GM23248 (cell line): ENCODE results near the gene CALML3. TPM values are rescaled to one million over a fixed set of nuclear protein-coding genes. Genes with fewer than 3 reads are reported as not detected.

Experiments
- DNase-seq: peaks from one replicate; pipeline ENCODE4 v3.0.0-alpha.2; 2015
- H2AFZ ChIP-seq: fragments of 200-600 bp; sonication (generic); 2 replicates; pipeline ENCODE4 v1.6.1; 2016; ENCODE audit warnings: antibody characterized with exemption
- H3F3A ChIP-seq: fragments of 200-600 bp; sonication (generic); 2 replicates; pipeline ENCODE4 v1.6.1; 2016; ENCODE audit warnings: mild to moderate bottlenecking, antibody characterized with exemption, mixed run types; ENCODE audit not compliant: insufficient read depth
- H3K27ac ChIP-seq: fragments of 200-600 bp; sonication (generic); 2 replicates; pipeline ENCODE4 v1.5.1; 2016; ENCODE audit warnings: mild to moderate bottlenecking
- H3K27me3 ChIP-seq: fragments of 200-600 bp; sonication (generic); replicated peaks from 2 replicates; pipeline ENCODE4 v1.6.1; 2016; ENCODE audit warnings: mild to moderate bottlenecking; ENCODE audit not compliant: insufficient read depth
- H3K36me3 ChIP-seq: fragments of 200-600 bp; sonication (generic); 2 replicates; pipeline ENCODE4 v1.6.1; 2016; ENCODE audit warnings: low read depth, mild to moderate bottlenecking
- H3K4me1 ChIP-seq: fragments of 200-600 bp; sonication (generic); 2 replicates; pipeline ENCODE4 v1.6.1; 2016; ENCODE audit warnings: mild to moderate bottlenecking; ENCODE audit not compliant: insufficient read depth
- H3K4me2 ChIP-seq: fragments of 200-600 bp; sonication (generic); one replicate; pipeline ENCODE4 v1.6.1; 2016; ENCODE audit warnings: mild to moderate bottlenecking; ENCODE audit not compliant: unreplicated experiment
- H3K4me3 ChIP-seq: fragments of 200-600 bp; sonication (generic); 2 replicates; pipeline ENCODE4 v1.5.1; 2016; ENCODE audit warnings: mild to moderate bottlenecking
- H3K79me2 ChIP-seq: fragments of 200-600 bp; sonication (generic); 2 replicates; pipeline ENCODE4 v1.6.1; 2016; ENCODE audit warnings: mild to moderate bottlenecking; ENCODE audit not compliant: insufficient read depth
- H3K9ac ChIP-seq: fragments of 200-600 bp; sonication (generic); 2 replicates; pipeline ENCODE4 v1.6.1; 2016; ENCODE audit warnings: mild to moderate bottlenecking
- H3K9me2 ChIP-seq: fragments of 200-600 bp; sonication (generic); 2 replicates; pipeline ENCODE4 v1.6.1; 2016; ENCODE audit warnings: mixed run types, mild to moderate bottlenecking, moderate library complexity; ENCODE audit not compliant: insufficient read depth
- H3K9me3 ChIP-seq: fragments of 200-600 bp; sonication (generic); one replicate; pipeline ENCODE4 v1.6.1; 2017; ENCODE audit warnings: low read depth
- H4K20me1 ChIP-seq: fragments of 200-600 bp; sonication (generic); 2 replicates; pipeline ENCODE4 v1.6.0; 2016; ENCODE audit not compliant: insufficient read depth
- EZH2 ChIP-seq: fragments of 200-600 bp; sonication (generic); IDR thresholded peaks from 2 replicates; pipeline ENCODE4 v1.6.1; 2018; ENCODE audit warnings: antibody characterized with exemption, mild to moderate bottlenecking; ENCODE audit not compliant: insufficient read depth, poor library complexity, severe bottlenecking
- EZH2phosphoT487 ChIP-seq: fragments of 200-600 bp; sonication (generic); IDR thresholded peaks from 2 replicates; pipeline ENCODE4 v1.6.1; 2018; ENCODE audit warnings: antibody characterized with exemption, moderate library complexity, mild to moderate bottlenecking, low read depth; ENCODE audit not compliant: insufficient read depth
- WGBS, 2 experiments: methylation state at CpG; one replicate each; pipeline ENCODE4 v1.1.6; 2015 to 2017; ENCODE audit warnings: low lambda C conversion rate in 2 of 2, low coverage in 1 of 2; ENCODE audit errors: missing lambda C conversion rate in 2 of 2; 5-methylcytosine and 5-hydroxymethylcytosine counted together
- in situ Hi-C: fragments of 300-500 bp; cut with MboI; formaldehyde crosslinking; loops from 2 replicates; pipeline ENCODE4 v1.15.0; 2020
- polyA plus RNA-seq: library from polyadenylated mRNA; unstranded; fragments of >200 nt; fragmentation: Nextera tagmentation; extraction: Ambion mirVana; gene quantifications from 2 replicates; pipeline ENCODE4 v1.2.1, GENCODE V29; 2016
- total RNA-seq: library from RNA; depleted of rRNA; stranded (reverse); fragments of >200 nt; shearing (Covaris generic); gene quantifications from 2 replicates; pipeline ENCODE4 v1.2.3, GENCODE V29; 2014

Gene CALML3
- total and polyA plus RNA-seq, 2 experiments from 2014 or later: not detected

- H3K27me3 ChIP-seq: no peaks in the 10 kb centered on the region
- peaks cover 20% of the 10 kb centered on the region for H3F3A ChIP-seq
- no peaks in the 10 kb centered on the region for H4K20me1 ChIP-seq
- H3K36me3 ChIP-seq: no peaks in the 10 kb centered on the region
- H3K4me3 ChIP-seq: no peak overlapping the region
- in situ Hi-C loops: no loop called here
- DNase-seq: peak; percentile 91
- 57 to 58% methylated on average over 23 of the region's 23 CpGs for WGBS, 2 experiments
- peaks cover 42% of the 10 kb centered on the region for H3K4me1 ChIP-seq
- peak overlapping the region; percentile 90 for H3K27ac ChIP-seq
- no peaks in the 10 kb centered on the region for H3K9me2 ChIP-seq
- peak overlapping the region; percentile 51; the same call in 1 of the 2 replicates for H2AFZ ChIP-seq
- H3K4me2 ChIP-seq: peak overlapping the region; percentile 55
- no peaks in the 10 kb centered on the region for H3K79me2 ChIP-seq
- no peaks in the 10 kb centered on the region for H3K9me3 ChIP-seq
- H3K9ac ChIP-seq: peak overlapping the region; percentile 45
- TF ChIP-seq EZH2: no peak
- no peak for TF ChIP-seq EZH2phosphoT487
These were observed 41.2 kb downstream of the CALML3 start for GRCh38 chr10:5565671-5566581.

DNA sequence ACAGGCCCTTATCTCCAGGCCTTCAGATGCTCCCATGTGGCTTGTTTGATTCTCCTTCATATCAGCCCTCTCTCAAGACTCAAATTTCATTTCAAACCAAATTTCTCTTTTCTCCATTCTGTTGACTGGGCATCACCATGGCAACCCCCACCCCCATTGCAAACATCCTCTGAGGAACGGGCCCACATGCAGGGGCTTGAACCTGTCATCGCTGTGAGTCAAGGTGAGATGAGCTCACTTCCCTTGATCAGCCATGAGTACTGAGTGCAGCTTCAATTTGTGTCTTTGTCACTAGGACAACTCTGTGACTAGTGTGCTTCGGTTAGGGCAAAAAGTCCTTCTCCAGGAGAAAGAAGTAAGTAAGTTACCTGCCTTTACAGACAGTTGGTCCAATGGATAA, 41.9 kb downstream of the CALML3 start:
- peak; percentile 67 for DNase-seq
- H4K20me1 ChIP-seq: no peaks in the 10 kb centered on the region
- H3K27ac ChIP-seq: peak overlapping the region; percentile 90
- 62 to 66% methylated on average over 3 of the region's 3 CpGs for WGBS, 2 experiments
- no peak overlapping the region for H3K4me2 ChIP-seq
- no peaks in the 10 kb centered on the region for H3K27me3 ChIP-seq
- no peak overlapping the region for H2AFZ ChIP-seq
- H3K36me3 ChIP-seq: no peaks in the 10 kb centered on the region
- H3K4me1 ChIP-seq: peaks cover 42% of the 10 kb centered on the region
- H3K9me2 ChIP-seq: no peaks in the 10 kb centered on the region
- no peaks in the 10 kb centered on the region for H3K9me3 ChIP-seq
- TF ChIP-seq EZH2phosphoT487 (no peak), EZH2 (no peak)
- H3F3A ChIP-seq: peaks cover 20% of the 10 kb centered on the region
- H3K9ac ChIP-seq: peak overlapping the region; percentile 45; the same call in 1 of the 2 replicates
- in situ Hi-C loops: no loop called here
- no peak overlapping the region for H3K4me3 ChIP-seq
- no peaks in the 10 kb centered on the region for H3K79me2 ChIP-seq

- no peak overlapping the region for H2AFZ ChIP-seq
- no peaks in the 10 kb centered on the region for H3K9me2 ChIP-seq
- no peaks in the 10 kb centered on the region for H3K36me3 ChIP-seq
- no peaks in the 10 kb centered on the region for H3K27me3 ChIP-seq
- no peak for DNase-seq
- H3K9ac ChIP-seq: no peak overlapping the region
- peaks cover 20% of the 10 kb centered on the region for H3F3A ChIP-seq
- no peak overlapping the region for H3K4me3 ChIP-seq
- H3K27ac ChIP-seq: no peak overlapping the region
- H3K4me2 ChIP-seq: no peak overlapping the region
- TF ChIP-seq EZH2phosphoT487: no peak
- no peak for TF ChIP-seq EZH2
- WGBS, 2 experiments: 94 to 97% methylated on average over 2 of the region's 2 CpGs
- in situ Hi-C loops: no loop called here
- H3K9me3 ChIP-seq: no peaks in the 10 kb centered on the region
- H3K4me1 ChIP-seq: peaks cover 42% of the 10 kb centered on the region
- H4K20me1 ChIP-seq: no peaks in the 10 kb centered on the region
- H3K79me2 ChIP-seq: no peaks in the 10 kb centered on the region
These were observed 42.7 kb downstream of the CALML3 start for GRCh38 chr10:5567477-5567876.

DNA sequence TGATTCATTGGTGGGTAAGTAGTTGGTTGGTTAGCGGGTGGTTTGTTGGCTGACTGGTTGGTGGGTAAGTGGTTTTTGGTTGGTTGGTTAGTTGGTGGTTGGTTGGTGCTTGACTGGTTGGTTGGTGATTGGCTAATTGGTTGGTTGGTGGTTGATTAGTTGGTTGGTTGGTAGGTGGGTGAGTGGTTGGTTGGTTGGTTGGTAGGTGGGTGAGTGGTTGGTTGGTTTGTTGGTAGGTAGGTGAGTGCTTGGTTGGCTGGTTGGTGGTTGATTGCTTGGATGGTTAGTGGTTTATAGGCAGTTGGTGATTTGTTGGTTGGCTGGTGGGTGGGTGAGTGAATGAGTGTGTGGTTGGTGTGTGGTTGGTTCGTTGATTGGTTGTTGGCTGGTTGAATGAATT, 44.2 kb downstream of the CALML3 start:
- Histone ChIP-seq H3K27ac (no peak overlapping the region), H3K4me3 (no peak overlapping the region), H3K9me2 (no peaks in the 10 kb centered on the region), H3K36me3 (no peaks in the 10 kb centered on the region), H3K9ac (no peak overlapping the region), H3K79me2 (no peaks in the 10 kb centered on the region), H3K4me1 (peaks cover 32% of the 10 kb centered on the region), H2AFZ (no peak overlapping the region), H3K4me2 (no peak overlapping the region), H3K9me3 (no peaks in the 10 kb centered on the region), H3K27me3 (no peaks in the 10 kb centered on the region), H4K20me1 (no peaks in the 10 kb centered on the region), H3F3A (peaks cover 13% of the 10 kb centered on the region)
- in situ Hi-C loops: no loop called here
- no peak for DNase-seq
- TF ChIP-seq EZH2phosphoT487: no peak
- TF ChIP-seq EZH2: no peak
- 95 to 100% methylated on average over 2 of the region's 2 CpGs for WGBS, 2 experiments
